ENCODE data around the gene SORCS1. TPM values are rescaled to one million over a fixed set of nuclear protein-coding genes. Genes with fewer than 3 reads are reported as not detected.

The SORCS1 gene
- polyA plus RNA-seq, 1 donor (not counting 4 experiments of a cell fraction or from before 2014, with no cell fraction given): not detected

DNA sequence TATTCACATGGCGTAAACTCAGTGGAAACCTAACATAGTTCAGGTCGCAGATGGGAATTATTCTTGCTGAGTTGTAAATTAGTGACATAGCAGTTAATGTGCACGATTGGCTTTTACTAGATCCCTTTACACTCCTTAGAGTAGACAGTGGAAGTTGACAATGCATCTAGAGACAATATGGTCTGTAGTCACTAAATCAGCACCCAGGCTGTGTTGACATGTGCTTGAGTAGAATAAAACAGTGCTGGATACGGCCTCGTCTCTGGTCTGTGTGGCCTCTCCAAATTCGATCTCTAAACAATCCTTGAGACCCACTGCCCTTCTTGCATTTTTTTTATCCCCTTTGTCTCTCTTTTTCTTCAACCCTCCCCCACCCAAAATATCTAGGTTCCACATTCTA lies 615.7 kb downstream of the SORCS1 start:
- FAIRE-seq (no peak), DNase-seq (ENCODE audit: low read depth, low spot score) (no peak)
- Histone ChIP-seq H2AFZ (ENCODE audit: control insufficient read depth, low read length) (no peak overlapping the region), H3K4me1 (ENCODE audit: control insufficient read depth, extremely low read depth, insufficient read depth, low read length) (no peaks in the 10 kb centered on the region), H3K9me3 (ENCODE audit: control insufficient read depth, low read depth, low read length) (no peaks in the 10 kb centered on the region), H3K4me3 (ENCODE audit: control insufficient read depth in 2 of 3, extremely low read depth in 1 of 3, insufficient read depth in 2 of 3, low read depth in 1 of 3, low read length in 3 of 3) (no peak overlapping the region), H3K79me2 (ENCODE audit: control insufficient read depth, insufficient read depth, low read length) (no peaks in the 10 kb centered on the region), H3K4me2 (ENCODE audit: control insufficient read depth, extremely low read depth, insufficient read depth, low read depth, low read length) (no peak overlapping the region), H3K27ac (ENCODE audit: control insufficient read depth, insufficient read depth, low read length) (no peak overlapping the region), H3K27me3 (ENCODE audit: control insufficient read depth, extremely low read depth, insufficient read depth, low read length) (no peaks in the 10 kb centered on the region), H3K9me1 (ENCODE audit: control insufficient read depth, extremely low read depth, insufficient read depth, low read length) (no peaks in the 10 kb centered on the region), H3K9ac (ENCODE audit: control insufficient read depth, extremely low read depth, insufficient read depth, low read length) (no peak overlapping the region), H4K20me1 (ENCODE audit: control insufficient read depth, extremely low read depth, insufficient read depth, low read length) (no peaks in the 10 kb centered on the region), H3K36me3 (ENCODE audit: control insufficient read depth in 2 of 2, extremely low read depth in 1 of 2, insufficient read depth in 2 of 2, low read length in 2 of 2) (no peaks in the 10 kb centered on the region)
- dilution Hi-C loops (cut with MboI; ENCODE audit: extremely low pct_ligation_motif_present, low sequenced_read_pairs): no loop called here
- TF ChIP-seq EZH2 (IDR thresholded peaks at IDR 0.05; ENCODE audit: low read length): no peak
- TF ChIP-seq, protein P1, sequence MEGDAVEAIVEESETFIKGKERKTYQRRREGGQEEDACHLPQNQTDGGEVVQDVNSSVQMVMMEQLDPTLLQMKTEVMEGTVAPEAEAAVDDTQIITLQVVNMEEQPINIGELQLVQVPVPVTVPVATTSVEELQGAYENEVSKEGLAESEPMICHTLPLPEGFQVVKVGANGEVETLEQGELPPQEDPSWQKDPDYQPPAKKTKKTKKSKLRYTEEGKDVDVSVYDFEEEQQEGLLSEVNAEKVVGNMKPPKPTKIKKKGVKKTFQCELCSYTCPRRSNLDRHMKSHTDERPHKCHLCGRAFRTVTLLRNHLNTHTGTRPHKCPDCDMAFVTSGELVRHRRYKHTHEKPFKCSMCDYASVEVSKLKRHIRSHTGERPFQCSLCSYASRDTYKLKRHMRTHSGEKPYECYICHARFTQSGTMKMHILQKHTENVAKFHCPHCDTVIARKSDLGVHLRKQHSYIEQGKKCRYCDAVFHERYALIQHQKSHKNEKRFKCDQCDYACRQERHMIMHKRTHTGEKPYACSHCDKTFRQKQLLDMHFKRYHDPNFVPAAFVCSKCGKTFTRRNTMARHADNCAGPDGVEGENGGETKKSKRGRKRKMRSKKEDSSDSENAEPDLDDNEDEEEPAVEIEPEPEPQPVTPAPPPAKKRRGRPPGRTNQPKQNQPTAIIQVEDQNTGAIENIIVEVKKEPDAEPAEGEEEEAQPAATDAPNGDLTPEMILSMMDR (optimal IDR thresholded peaks at IDR 0.05 in 1 of 3, IDR thresholded peaks at IDR 0.05 in 1 of 3, conservative IDR thresholded peaks at IDR 0.05 in 1 of 3; ENCODE audit: extremely low read depth in 1 of 3, insufficient read depth in 2 of 3, low read length in 3 of 3): no peak

DNA sequence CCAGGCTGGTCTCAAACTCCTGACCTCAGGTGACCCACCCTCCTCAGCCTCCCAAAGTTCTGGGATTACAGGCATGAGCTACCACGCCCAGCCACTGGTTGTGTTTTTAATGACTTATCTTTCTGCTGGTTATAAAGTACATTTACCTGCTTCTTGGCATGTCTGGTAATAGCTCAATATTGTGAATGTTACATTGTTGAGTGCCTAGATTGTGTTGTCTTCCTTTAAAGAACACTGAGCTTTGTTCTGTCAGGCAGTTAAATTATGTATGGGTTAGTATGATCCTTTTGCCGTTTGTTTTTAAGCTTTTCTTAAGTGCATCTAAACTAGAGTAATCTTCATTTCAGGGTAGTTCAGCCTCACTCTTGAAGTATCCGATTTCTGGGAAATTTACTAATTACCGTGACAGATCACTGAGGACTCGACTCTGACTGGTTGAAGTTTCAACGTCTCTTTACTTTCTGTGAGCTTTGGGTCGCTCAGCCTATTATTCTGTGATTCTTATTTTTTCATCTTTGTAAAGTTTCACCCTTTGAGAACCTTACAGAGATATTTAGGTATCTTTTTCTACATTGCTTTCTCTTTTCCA lies 617.4 kb downstream of the SORCS1 start:
- H3K27ac ChIP-seq (ENCODE audit: control insufficient read depth, insufficient read depth, low read length): no peak overlapping the region
- no peaks in the 10 kb centered on the region for H3K36me3 ChIP-seq (ENCODE audit: control insufficient read depth in 2 of 2, extremely low read depth in 1 of 2, insufficient read depth in 2 of 2, low read length in 2 of 2)
- no peaks in the 10 kb centered on the region for H4K20me1 ChIP-seq (ENCODE audit: control insufficient read depth, extremely low read depth, insufficient read depth, low read length)
- no peaks in the 10 kb centered on the region for H3K27me3 ChIP-seq (ENCODE audit: control insufficient read depth, extremely low read depth, insufficient read depth, low read length)
- dilution Hi-C loops (cut with MboI; ENCODE audit: extremely low pct_ligation_motif_present, low sequenced_read_pairs): no loop called here
- H3K4me1 ChIP-seq (ENCODE audit: control insufficient read depth, extremely low read depth, insufficient read depth, low read length): no peaks in the 10 kb centered on the region
- no peaks in the 10 kb centered on the region for H3K9me3 ChIP-seq (ENCODE audit: control insufficient read depth, low read depth, low read length)
- H3K9ac ChIP-seq (ENCODE audit: control insufficient read depth, extremely low read depth, insufficient read depth, low read length): no peak overlapping the region
- H3K79me2 ChIP-seq (ENCODE audit: control insufficient read depth, insufficient read depth, low read length): no peaks in the 10 kb centered on the region
- no peak overlapping the region for H3K4me3 ChIP-seq (ENCODE audit: control insufficient read depth in 2 of 3, extremely low read depth in 1 of 3, insufficient read depth in 2 of 3, low read depth in 1 of 3, low read length in 3 of 3)
- DNase-seq (ENCODE audit: low read depth, low spot score) (no peak), FAIRE-seq (no peak)
- no peak overlapping the region for H2AFZ ChIP-seq (ENCODE audit: control insufficient read depth, low read length)
- no peak overlapping the region for H3K4me2 ChIP-seq (ENCODE audit: control insufficient read depth, extremely low read depth, insufficient read depth, low read depth, low read length)
- no peaks in the 10 kb centered on the region for H3K9me1 ChIP-seq (ENCODE audit: control insufficient read depth, extremely low read depth, insufficient read depth, low read length)
- no peak for TF ChIP-seq EZH2 (IDR thresholded peaks at IDR 0.05; ENCODE audit: low read length)
- TF ChIP-seq, protein P1 (optimal IDR thresholded peaks at IDR 0.05 in 1 of 3, IDR thresholded peaks at IDR 0.05 in 1 of 3, conservative IDR thresholded peaks at IDR 0.05 in 1 of 3; ENCODE audit: extremely low read depth in 1 of 3, insufficient read depth in 2 of 3, low read length in 3 of 3): no peak

Data from keratinocyte (primary cell).